NCI-H446 (cell line): Measurements from ENCODE around the gene OR13J1.
"Not testable (repeated sequence)": the region's sequence is repeated elsewhere in the genome, so short reads cannot be mapped to it uniquely, and the experiment has no call there.

Source experiments
- DNase-seq, 2 experiments: peaks; one replicate each; lab custom pipeline; 2025; lab: John Stamatoyannopoulos, UW

Gene OR13J1

GRCh38 chr9:35870351-35870923, at the start of gene OR13J1:
Gene OR13J1, minus strand, starts transcription at chr9:35870401. Its CDS starts 0 bp downstream, at chr9:35870401.
- DNase-seq, result no peak

- no peak for DNase-seq
Measured at GRCh38 chr9:35919212-35920008, 49.2 kb upstream of the OR13J1 start.

GRCh38 chr9:35918780-35919179, 48.6 kb upstream of the OR13J1 start:
- no peak for DNase-seq

- DNase-seq, result peak in 1 of 2 experiments; percentile 22
Measured at GRCh38 chr9:35917261-35917660, 47.1 kb upstream of the OR13J1 start.

- DNase-seq, result no peak
Measured at GRCh38 chr9:35915681-35916294, 45.6 kb upstream of the OR13J1 start.

GRCh38 chr9:35914301-35914807, 44.2 kb upstream of the OR13J1 start:
- DNase-seq, result no peak

- not testable (repeated sequence) for DNase-seq
Measured at GRCh38 chr9:35913429-35913828, 43.2 kb upstream of the OR13J1 start.

- DNase-seq, result no peak
Measured at GRCh38 chr9:35912791-35913400, 42.7 kb upstream of the OR13J1 start.

GRCh38 chr9:35911690-35912089, 41.5 kb upstream of the OR13J1 start:
- peak in 1 of 2 experiments; percentile 9 for DNase-seq

GRCh38 chr9:35910613-35911359, 40.6 kb upstream of the OR13J1 start:
- DNase-seq, result peak; percentile 37 to 80

- DNase-seq, result no peak
Measured at GRCh38 chr9:35909687-35910612, 39.7 kb upstream of the OR13J1 start.

- DNase-seq, result peak in 1 of 2 experiments; percentile 8
Measured at GRCh38 chr9:35909274-35909673, 39.1 kb upstream of the OR13J1 start, which contains the start of gene SPAAR. Gene SPAAR, plus strand, starts transcription at chr9:35909490. Its CDS starts 974 bp downstream, at chr9:35910464.

- DNase-seq, result peak; percentile 80 to 87
Measured at GRCh38 chr9:35908504-35909125, 38.4 kb upstream of the OR13J1 start.

GRCh38 chr9:35907711-35908503, 37.7 kb upstream of the OR13J1 start:
- peak; percentile 74 to 85 for DNase-seq

- peak; percentile 45 to 65 for DNase-seq
Measured at GRCh38 chr9:35906923-35907699, 36.9 kb upstream of the OR13J1 start.

GRCh38 chr9:35905912-35906679, 35.9 kb upstream of the OR13J1 start, which contains the start of gene HRCT1:
Gene HRCT1, plus strand, starts transcription at chr9:35906202. Its CDS starts 86 bp downstream, at chr9:35906288.
- DNase-seq, result peak; percentile 93 to 97

GRCh38 chr9:35905051-35905781, 35.0 kb upstream of the OR13J1 start:
- peak in 1 of 2 experiments; percentile 53 for DNase-seq
